OCI-LY7 (cell line): ENCODE results near the gene TPST2. TPM values are rescaled to one million over a fixed set of nuclear protein-coding genes. Genes with fewer than 3 reads are reported as not detected.

Experiments used
- BruUV-seq: library from RNA; stranded (reverse); fragments of 400-500 nt; replicated peaks from 2 replicates; lab custom pipeline; 2021; lab: Mats Ljungman, UMichigan
- CTCF ChIA-PET: fragments of 300-600 bp; sonication (Branson Sonifier 250); formaldehyde crosslinking; loops from one replicate; lab custom pipeline; 2022; ENCODE audit warnings: antibody characterized with exemption; ENCODE audit not compliant: unreplicated experiment; lab: Charles Lee
- POLR2A ChIA-PET: fragments of 300-600 bp; sonication (Branson Sonifier 250); formaldehyde crosslinking; loops from one replicate; lab custom pipeline; 2022; ENCODE audit warnings: antibody characterized with exemption; lab: Charles Lee
- DNase-seq: peaks from one replicate; pipeline ENCODE4 v3.0.0-alpha.2; 2015; ENCODE audit warnings: low spot score
- H2AFZ ChIP-seq: fragments of 200-600 bp; sonication (generic), shearing (Covaris generic); 2 replicates; pipeline ENCODE4 v1.6.1; 2014; ENCODE audit warnings: mild to moderate bottlenecking, antibody characterized with exemption, low read length, moderate library complexity
- H3K27ac ChIP-seq: fragments of 200-600 bp; sonication (generic); 2 replicates; pipeline ENCODE4 v1.5.1; 2014; ENCODE audit warnings: mixed run types, low read depth, mild to moderate bottlenecking, moderate library complexity, low read length, inconsistent platforms; ENCODE audit not compliant: poor library complexity, severe bottlenecking
- H3K36me3 ChIP-seq: fragments of 200-600 bp; sonication (generic); 2 replicates; pipeline ENCODE4 v1.6.1; 2014; ENCODE audit warnings: mild to moderate bottlenecking, antibody characterized with exemption, low read length, moderate library complexity, mixed read lengths; ENCODE audit not compliant: insufficient read depth
- H3K4me1 ChIP-seq: fragments of 200-600 bp; sonication (generic); 2 replicates; pipeline ENCODE4 v1.5.1; 2014; ENCODE audit warnings: mild to moderate bottlenecking, low read length; ENCODE audit not compliant: insufficient read depth, poor library complexity, severe bottlenecking
- H3K4me2 ChIP-seq: fragments of 200-600 bp; sonication (generic); 2 replicates; pipeline ENCODE4 v1.6.1; 2014; ENCODE audit warnings: mild to moderate bottlenecking, low read length
- H3K4me3 ChIP-seq: fragments of 200-600 bp; sonication (generic); 2 replicates; pipeline ENCODE4 v1.5.1; 2014; ENCODE audit warnings: mild to moderate bottlenecking, low read depth, low read length; ENCODE audit not compliant: poor library complexity, severe bottlenecking
- H3K79me2 ChIP-seq: fragments of 200-600 bp; sonication (generic); 2 replicates; pipeline ENCODE4 v1.6.1; 2016; ENCODE audit warnings: low read depth, mild to moderate bottlenecking, low read length, moderate library complexity, mixed read lengths; ENCODE audit not compliant: insufficient read depth
- H3K9me2 ChIP-seq: fragments of 200-600 bp; sonication (generic); 2 replicates; pipeline ENCODE4 v1.6.1; 2016; ENCODE audit warnings: mild to moderate bottlenecking, low read length, mixed read lengths; ENCODE audit not compliant: insufficient read depth
- H3K9me3 ChIP-seq: fragments of 200-600 bp; sonication (generic); 2 replicates; pipeline ENCODE4 v1.6.1; 2014; ENCODE audit warnings: mild to moderate bottlenecking, mixed run types, low read length, mixed read lengths
- H4K20me1 ChIP-seq: fragments of 200-600 bp; sonication (generic); 2 replicates; pipeline ENCODE4 v1.6.1; 2014; ENCODE audit warnings: mild to moderate bottlenecking, antibody characterized with exemption, low read length, moderate library complexity, mixed read lengths; ENCODE audit not compliant: insufficient read depth
- EZH2phosphoT487 ChIP-seq: fragments of 200-600 bp; sonication (generic); IDR thresholded peaks from 2 replicates; pipeline ENCODE4 v1.6.1; 2018; ENCODE audit warnings: low read depth, borderline replicate concordance, mild to moderate bottlenecking, mixed run types, antibody characterized with exemption, low read length, moderate library complexity, mixed read lengths
- intact Hi-C: fragments of 100-400 bp; cut with micrococcal nuclease; formaldehyde crosslinking; loops from one replicate; pipeline ENCODE4 v1.10.0; 2022; ENCODE audit not compliant: unreplicated experiment
- total RNA-seq, 2 experiments: library from RNA; depleted of rRNA in 1 of 2; stranded (reverse); fragments of >200 nt in 1 of 2; shearing (Covaris generic) in 1 of 2; gene quantifications; 2 replicates each; pipeline ENCODE4 v1.2.3, GENCODE V29; 2014 to 2022
- TF ChIP-seq, protein P1 (sequence below): fragments of 200-600 bp; sonication (generic); conservative IDR thresholded peaks from 2 replicates; pipeline ENCODE4 v1.5.1; 2014; ENCODE audit warnings: mild to moderate bottlenecking, antibody characterized with exemption, low read length, moderate library complexity, mixed read lengths

The TPST2 gene
- total RNA-seq, 2 experiments from 2014 or later = 12.5 to 19.1 TPM

DNA sequence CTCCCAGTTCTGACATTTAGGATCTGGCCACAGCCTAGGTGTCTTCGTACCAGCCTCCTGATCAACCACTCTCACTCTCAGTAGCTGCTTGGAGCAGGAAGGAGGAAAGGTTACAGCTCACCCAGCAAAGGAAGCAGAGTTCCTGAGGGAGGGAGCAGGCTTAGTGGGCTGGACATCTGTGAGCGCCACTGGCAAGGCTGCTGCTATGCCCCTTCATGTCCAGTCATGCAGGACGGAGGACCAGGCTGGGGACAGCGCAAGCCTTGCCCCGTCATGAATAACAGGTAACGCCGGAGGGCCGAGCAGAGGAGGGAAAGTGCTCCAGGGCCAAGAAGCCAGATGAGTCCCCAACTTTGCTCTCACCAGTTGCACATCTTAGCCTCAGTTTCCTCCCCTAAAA is 25.8 kb downstream of the TPST2 start:
- no peak overlapping the region for H2AFZ ChIP-seq
- no peak overlapping the region for H3K27ac ChIP-seq
- peaks cover 25% of the 10 kb centered on the region for H3K4me1 ChIP-seq
- no peaks in the 10 kb centered on the region for H3K9me3 ChIP-seq
- intact Hi-C loops = no loop called here
- POLR2A ChIA-PET = interaction anchor here (1.0 to 1.5 kb wide), 2 partner anchors 12 to 28 kb away, joined by 3 to 5 read pairs; no protein-coding TSS in a partner anchor
- H4K20me1 ChIP-seq = no peaks in the 10 kb centered on the region
- no peak overlapping the region for H3K4me2 ChIP-seq
- H3K9me2 ChIP-seq = no peaks in the 10 kb centered on the region
- no peak for DNase-seq
- no peaks in the 10 kb centered on the region for H3K36me3 ChIP-seq
- BruUV-seq = no TSS peak
- no peak for TF ChIP-seq EZH2phosphoT487
- TF ChIP-seq, protein P1, sequence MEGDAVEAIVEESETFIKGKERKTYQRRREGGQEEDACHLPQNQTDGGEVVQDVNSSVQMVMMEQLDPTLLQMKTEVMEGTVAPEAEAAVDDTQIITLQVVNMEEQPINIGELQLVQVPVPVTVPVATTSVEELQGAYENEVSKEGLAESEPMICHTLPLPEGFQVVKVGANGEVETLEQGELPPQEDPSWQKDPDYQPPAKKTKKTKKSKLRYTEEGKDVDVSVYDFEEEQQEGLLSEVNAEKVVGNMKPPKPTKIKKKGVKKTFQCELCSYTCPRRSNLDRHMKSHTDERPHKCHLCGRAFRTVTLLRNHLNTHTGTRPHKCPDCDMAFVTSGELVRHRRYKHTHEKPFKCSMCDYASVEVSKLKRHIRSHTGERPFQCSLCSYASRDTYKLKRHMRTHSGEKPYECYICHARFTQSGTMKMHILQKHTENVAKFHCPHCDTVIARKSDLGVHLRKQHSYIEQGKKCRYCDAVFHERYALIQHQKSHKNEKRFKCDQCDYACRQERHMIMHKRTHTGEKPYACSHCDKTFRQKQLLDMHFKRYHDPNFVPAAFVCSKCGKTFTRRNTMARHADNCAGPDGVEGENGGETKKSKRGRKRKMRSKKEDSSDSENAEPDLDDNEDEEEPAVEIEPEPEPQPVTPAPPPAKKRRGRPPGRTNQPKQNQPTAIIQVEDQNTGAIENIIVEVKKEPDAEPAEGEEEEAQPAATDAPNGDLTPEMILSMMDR = no peak
- no peak overlapping the region for H3K4me3 ChIP-seq
- CTCF ChIA-PET = no interaction called here
- H3K79me2 ChIP-seq = peaks cover 9% of the 10 kb centered on the region; the same call in 1 of the 2 replicates

DNA sequence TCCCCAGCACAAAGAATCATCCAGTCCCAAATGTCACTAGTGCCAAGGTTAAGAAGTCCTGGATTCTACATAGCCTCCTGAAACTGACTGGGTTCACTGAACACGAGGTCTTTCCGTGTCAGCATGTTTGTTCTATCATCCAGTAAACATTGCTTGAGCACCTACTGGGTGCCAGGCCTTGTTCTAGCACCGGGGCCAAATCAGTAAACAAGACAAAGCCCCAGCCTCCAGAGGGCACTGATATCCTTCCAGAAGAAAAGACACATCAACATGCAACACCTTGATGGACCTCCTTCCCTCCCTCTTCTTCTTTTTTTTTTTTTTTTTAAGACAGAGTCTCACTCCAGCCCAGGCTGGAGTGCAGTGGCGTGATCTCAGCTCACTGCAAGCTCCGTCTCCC is 26.9 kb downstream of the TPST2 start:
- H3K79me2 ChIP-seq = peaks cover 9% of the 10 kb centered on the region; the same call in 1 of the 2 replicates
- no peak overlapping the region for H2AFZ ChIP-seq
- ChIA-PET CTCF (no interaction called here), POLR2A (interaction anchor here (0.6 to 1.5 kb wide), 2 partner anchors 13 to 17 kb away, joined by 4 to 5 read pairs; no protein-coding TSS in a partner anchor)
- no peak overlapping the region for H3K4me2 ChIP-seq
- H3K9me3 ChIP-seq = no peaks in the 10 kb centered on the region
- intact Hi-C loops = no loop called here
- no peaks in the 10 kb centered on the region for H3K36me3 ChIP-seq
- TF ChIP-seq, protein P1 = peak; percentile 65
- TF ChIP-seq EZH2phosphoT487 = no peak
- no peaks in the 10 kb centered on the region for H4K20me1 ChIP-seq
- peaks cover 25% of the 10 kb centered on the region for H3K4me1 ChIP-seq
- no peak overlapping the region for H3K27ac ChIP-seq
- DNase-seq = peak; percentile 52
- no peaks in the 10 kb centered on the region for H3K9me2 ChIP-seq
- BruUV-seq = no TSS peak
- H3K4me3 ChIP-seq = no peak overlapping the region

- ChIA-PET CTCF (no interaction called here), POLR2A (no interaction called here)
- Histone ChIP-seq H3K4me2 (no peak overlapping the region), H3K79me2 (no peaks in the 10 kb centered on the region), H3K9me2 (no peaks in the 10 kb centered on the region), H4K20me1 (no peaks in the 10 kb centered on the region), H2AFZ (no peak overlapping the region), H3K27ac (no peak overlapping the region), H3K4me1 (peaks cover 20% of the 10 kb centered on the region), H3K4me3 (no peak overlapping the region), H3K36me3 (no peaks in the 10 kb centered on the region), H3K9me3 (no peaks in the 10 kb centered on the region)
- no TSS peak for BruUV-seq
- TF ChIP-seq EZH2phosphoT487 = no peak
- TF ChIP-seq, protein P1 = no peak
- no peak for DNase-seq
- intact Hi-C loops = no loop called here
These were observed 28.0 kb downstream of the TPST2 start for GRCh38 chr22:26561756-26562417.
